NCI-H146 treated with DMSO at 0.1 percent for 48 hours (cell line): ENCODE data around the gene STARD13.

Source experiments
- DNase-seq: peaks from one replicate; lab custom pipeline; 2025; ENCODE audit not compliant: unreplicated experiment; lab: John Stamatoyannopoulos, UW

Gene STARD13

DNA sequence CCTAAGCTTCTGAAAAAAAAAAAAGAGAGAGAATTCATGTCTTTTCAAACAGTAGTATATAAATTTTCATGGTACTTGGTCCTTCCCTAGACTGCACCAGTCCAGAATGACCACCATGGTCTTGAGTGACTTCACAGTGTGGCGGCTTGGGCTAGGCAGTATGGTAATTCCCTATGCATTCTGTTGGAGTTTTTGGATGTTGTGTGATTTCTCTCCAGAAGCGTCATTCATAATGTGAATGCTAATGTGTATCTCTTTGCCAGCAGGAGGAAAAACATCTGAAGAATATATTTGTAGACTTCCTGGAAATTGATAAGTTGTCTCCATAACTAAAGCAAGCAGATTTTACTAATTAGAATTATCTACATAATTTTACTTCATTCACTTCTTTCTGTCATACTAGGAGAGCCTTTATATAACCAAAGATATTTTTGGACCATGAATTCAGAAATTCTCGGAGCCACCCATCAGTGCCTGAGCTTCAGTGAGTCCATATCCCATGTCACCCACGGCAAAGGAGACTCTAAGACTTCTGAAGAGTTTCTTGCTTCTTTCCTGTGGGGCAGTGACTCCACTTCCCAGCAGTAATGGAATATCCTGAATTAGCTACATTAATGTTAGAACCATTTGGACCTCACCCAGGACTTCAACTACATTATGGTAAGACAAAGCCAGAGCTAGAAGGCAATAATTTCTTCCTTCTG is 8.4 kb downstream of the STARD13 start:
- DNase-seq = no peak

DNA sequence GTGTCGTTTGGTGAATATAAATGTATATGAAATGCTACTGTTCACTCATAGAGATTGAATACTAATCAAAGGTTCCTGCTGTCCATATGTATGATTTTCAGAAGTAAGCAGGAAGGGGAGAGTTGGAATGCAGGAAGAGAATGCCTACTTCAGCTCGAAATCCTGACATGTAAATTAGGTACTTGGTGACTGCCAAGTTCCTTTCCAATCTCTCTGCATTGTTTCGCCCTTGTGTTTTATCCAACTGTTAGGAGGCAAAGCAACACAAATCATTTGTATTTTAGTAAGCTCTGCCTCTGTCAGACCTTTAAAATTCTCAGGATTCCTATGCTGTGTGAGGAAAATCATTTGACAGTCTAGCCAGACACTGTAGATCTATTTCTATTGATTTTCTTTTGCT is 9.0 kb downstream of the STARD13 start:
- no peak for DNase-seq

DNA sequence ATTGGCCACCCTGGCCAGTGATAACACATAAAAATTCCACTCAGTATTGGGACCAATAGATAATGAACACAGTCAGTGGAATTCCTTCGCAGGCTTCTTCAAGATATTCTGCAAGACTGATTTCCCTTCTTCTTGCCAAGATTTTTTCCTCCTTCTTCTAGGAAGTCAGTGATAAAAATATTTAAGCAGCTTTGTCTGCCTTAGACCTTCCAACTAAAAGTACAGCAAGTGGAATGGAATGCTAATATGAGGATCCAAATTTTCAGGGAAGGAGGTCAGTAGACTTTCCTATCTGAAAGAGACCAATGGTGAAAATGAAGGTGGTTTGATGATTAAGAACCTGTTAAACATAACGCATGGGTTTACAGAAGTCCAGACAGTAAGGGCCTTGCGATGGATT is 9.6 kb downstream of the STARD13 start:
- DNase-seq = no peak

DNA sequence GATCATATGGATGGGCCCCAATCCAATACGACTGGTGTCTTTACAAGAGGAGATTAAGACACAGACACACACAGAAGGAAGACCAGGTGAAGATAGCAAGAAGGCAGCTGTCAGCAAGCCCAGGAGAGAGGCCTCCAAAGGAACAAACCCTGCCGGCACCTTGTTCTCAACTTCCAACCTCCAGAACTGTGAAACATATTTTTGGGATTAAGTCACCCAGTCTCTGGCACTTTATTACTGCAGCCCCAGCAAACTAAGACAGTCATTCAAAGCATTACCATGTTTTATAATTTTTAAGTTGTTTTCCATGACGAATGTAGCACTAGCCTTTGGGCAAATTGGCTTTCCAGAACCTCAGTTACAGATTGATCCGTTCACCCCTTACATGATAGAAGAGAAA is 11.3 kb downstream of the STARD13 start:
- DNase-seq = no peak

GRCh38 chr13:33272531-33273124 is 12.9 kb downstream of the STARD13 start:
- DNase-seq = no peak

DNA sequence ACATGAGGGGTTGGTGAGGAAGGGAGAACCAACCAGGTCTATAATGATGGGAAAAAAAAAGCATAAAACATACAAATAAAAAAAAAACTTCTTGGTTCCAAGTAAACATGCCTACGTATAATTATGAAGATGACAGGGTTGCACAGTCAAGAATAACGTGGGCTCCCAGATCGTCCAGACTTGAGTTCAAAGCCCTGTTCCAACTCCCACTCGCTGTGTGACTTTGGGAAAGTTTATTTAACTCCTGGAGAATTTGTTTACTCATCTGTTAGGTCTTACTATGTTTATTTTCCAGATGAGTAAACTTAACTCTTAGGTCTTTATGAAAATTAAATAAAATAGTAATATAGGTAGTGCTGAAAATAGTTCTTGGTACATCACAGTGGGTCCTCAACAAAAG is 13.8 kb downstream of the STARD13 start:
- no peak for DNase-seq

GRCh38 chr13:33270895-33271538 is 14.5 kb downstream of the STARD13 start:
- DNase-seq = no peak

DNA sequence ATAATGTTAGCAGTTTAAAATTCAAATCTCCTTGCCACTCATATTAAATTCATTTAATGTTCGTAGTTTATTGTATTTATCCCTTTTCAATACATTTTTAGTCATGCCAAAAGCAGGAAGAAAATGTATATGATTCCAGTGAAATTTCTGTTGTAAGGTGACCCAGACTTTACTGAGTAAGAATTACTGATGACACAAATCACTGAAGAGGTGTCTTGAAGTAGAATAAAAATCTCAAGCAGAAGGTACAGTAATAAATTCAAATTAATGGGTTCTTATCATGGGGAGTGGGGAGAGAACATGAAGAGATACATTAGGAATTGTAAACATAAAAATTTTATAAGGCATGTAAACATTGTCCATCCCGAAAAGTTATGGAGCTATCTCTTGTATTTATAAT is 19.9 kb downstream of the STARD13 start:
- DNase-seq = no peak

DNA sequence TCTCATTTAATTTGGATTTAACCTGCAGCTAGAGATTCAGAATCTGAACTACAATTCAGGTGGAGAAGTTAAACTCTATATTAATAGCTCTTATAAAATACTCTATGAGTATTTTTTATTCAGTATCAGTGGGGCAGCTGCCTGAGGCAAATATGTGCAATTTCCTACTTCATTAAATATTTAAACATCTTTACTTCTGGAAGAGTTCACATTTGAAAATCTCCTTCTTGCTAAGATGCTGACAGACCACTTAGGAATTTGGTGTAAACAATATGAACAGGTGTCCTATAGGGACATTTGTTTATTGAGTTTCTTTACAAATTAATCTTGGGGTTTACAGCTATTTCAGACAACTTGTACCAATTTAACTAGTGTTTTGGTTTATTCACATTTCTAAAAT is 20.4 kb downstream of the STARD13 start:
- no peak for DNase-seq

GRCh38 chr13:33264620-33264978 is 21.0 kb downstream of the STARD13 start:
- no peak for DNase-seq

DNA sequence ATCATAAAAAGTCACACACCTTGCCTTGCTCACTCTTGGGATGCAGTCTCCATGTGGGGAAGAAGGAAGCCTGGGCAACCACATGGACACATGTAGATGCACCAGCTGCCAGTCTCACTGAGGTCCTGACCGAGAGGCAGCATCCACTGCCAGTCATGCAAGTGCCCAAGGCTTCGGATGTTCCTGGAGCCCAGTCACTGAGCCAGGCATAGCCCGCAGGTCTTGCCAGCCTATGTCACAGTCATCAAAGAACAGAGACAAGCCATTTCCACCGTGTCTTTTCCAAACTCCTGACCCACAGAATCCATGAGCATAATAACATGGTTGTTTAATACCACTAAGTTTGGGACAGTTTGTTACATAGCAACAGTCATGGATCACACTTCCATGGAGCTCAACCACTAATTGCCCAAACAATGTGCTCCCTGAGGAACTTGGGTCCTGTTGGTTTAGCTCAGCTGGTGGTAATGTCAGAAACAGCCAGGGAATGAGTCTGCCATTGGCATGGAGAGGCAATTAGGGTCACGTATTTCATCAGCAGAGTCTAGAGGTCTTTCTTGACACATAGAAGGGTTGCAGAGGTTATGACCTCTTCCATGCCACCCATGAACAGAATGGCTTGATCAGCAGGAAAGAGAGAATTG is 21.5 kb downstream of the STARD13 start:
- no peak for DNase-seq

- no peak for DNase-seq
These were observed 22.1 kb downstream of the STARD13 start for GRCh38 chr13:33263484-33263883.

- DNase-seq = no peak
These were observed 22.6 kb downstream of the STARD13 start for GRCh38 chr13:33262997-33263396.

DNA sequence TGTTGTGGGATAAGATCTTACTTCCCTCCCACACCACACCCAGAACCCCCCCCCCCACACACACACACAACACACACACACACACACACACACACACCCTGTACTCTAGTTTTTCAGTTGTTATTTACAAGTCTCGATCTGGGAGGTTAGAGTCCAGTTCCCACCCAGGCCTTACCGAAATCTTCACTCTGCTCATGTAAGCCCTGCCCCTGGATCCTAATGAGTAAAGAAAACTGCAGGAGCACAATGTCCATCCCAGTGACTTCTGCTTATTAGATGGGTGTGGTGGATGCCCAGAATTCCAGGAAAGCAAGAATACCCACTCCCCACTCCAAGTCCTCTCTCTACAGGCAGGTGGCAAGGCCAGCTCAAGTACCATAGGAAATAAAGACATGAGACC is 23.0 kb downstream of the STARD13 start:
- no peak for DNase-seq

- peak; percentile 33 for DNase-seq
These were observed 23.5 kb downstream of the STARD13 start for GRCh38 chr13:33262062-33262487.

DNA sequence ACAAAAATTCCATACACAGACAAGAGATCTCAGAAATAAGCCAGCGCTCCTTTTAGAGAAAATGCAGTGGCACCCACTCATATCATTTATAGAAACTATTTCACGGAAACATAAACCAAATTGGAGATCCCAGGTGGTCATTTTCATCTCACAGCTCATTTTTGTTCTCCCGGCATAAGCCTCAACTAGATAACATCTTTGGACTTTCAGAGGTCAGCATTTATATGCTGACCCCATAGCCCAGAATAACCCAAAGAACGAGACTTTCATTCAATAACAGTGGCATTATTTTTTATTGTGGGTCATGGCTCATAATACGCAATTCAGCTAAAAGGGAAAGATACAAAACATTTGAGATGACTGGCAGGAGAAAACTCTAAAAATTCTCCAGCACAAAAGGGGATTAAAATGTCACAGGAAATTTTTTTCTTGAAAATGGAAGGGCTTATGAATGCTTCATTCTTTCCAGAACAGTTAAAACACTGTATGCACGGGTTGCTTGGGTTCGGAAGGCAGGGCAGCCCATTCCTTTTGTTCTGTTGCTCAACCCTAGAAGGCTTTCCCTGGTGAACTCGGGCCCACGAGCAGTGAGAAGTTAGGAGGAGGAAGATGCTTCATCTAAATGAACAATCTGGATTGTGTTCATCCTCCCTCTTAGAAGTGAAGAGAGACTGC is 24.0 kb downstream of the STARD13 start:
- no peak for DNase-seq

DNA sequence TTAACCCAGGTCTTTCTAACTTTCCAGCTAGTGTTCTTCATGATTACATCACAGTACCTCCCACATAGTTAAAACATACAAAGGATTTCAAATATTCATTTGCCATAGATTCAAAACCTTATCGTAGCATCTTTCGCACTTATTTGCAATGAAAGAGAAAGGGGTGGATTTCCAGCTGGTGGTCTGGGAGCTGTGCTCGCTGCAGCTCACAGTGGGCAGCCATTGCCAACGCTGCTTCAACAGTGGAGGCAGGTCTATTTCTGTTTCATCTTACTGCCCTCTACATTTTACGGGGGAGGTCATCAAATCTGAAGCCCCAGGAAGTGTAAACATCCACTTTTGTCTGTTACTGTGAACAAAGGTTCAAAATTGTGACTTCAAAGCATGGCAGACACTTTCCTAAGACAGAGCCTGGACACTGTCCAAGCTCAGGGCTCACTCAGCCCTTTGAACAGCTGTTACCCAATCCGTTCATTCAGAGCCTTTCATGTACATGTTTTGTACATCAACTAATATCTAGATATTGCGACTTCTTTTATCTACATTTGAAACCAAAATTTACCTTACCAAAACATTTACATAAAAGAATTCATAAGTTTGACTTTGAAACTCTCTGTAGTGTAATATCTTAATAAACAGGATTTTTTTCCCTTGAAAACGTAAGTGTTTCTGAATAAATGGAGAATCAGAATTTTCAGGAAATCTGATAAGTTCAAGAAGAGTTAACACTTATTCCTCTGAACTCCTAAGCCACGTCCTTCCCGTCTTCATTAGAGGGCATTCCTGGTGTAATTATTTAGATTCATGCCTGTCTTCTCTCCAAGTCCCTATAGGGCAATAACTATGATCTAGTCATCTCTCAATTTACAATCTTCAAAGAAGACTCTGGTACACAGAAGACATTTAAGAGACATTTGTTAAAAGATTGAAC is 25.1 kb downstream of the STARD13 start:
- peak; percentile 12 for DNase-seq

- DNase-seq = no peak
These were observed 26.3 kb downstream of the STARD13 start for GRCh38 chr13:33259296-33259695.

GRCh38 chr13:33258808-33259193 is 26.8 kb downstream of the STARD13 start:
- DNase-seq = no peak
